Cerebellar nuclear complex (tissue), 1 donor: ENCODE measurements around the gene AIP.

ENCODE experiments used
- DNase-seq, 2 experiments: peaks; one replicate each; lab custom pipeline; 2025; lab: John Stamatoyannopoulos, UW

The AIP gene

GRCh38 chr11:67534070-67534679 is 51.3 kb downstream of the AIP start:
- DNase-seq = no peak

DNA sequence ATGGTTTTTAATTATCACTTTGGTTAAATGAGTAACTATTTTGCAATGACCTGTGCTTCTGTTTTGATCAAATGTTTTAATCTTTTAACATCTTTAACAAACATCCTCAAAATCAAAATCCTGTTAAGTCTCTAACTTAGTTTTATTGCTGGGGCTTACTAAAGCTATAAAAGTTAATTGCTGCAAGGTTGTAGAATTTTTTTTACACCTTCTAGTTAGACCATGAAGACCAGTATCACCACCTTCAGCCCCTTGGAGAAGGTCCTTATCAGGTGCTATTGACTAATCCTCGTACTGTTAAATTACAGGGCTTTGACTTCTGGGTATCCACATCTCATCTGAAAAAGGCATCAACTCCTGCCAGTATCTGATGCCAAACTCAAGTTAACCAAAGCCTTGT is 52.7 kb downstream of the AIP start:
- no peak for DNase-seq

- DNase-seq = no peak
Measured at GRCh38 chr11:67538306-67538705, 55.5 kb downstream of the AIP start.

GRCh38 chr11:67538823-67539505 is 56.1 kb downstream of the AIP start:
- DNase-seq = no peak

GRCh38 chr11:67539550-67539949 is 56.7 kb downstream of the AIP start:
- no peak for DNase-seq
